HG03060 (cell line): ENCODE data around the gene ZC3H10.
"Not testable (repeated sequence)": the region's sequence is repeated elsewhere in the genome, so short reads cannot be mapped to it uniquely, and the experiment has no call there.

Source experiments
- ATAC-seq: cut with Tn5 transposase; IDR thresholded peaks from one replicate; pipeline ENCODE4 v1.9.1; 2021; ENCODE audit warnings: low read depth, moderate number of reproducible peaks; ENCODE audit not compliant: unreplicated experiment

ZC3H10 gene

GRCh38 chr12:56102683-56103065, 15.4 kb upstream of the ZC3H10 start:
- no peak for ATAC-seq

- no peak for ATAC-seq
These were observed 14.9 kb upstream of the ZC3H10 start for GRCh38 chr12:56103066-56103711.

- ATAC-seq, result no peak
These were observed 14.3 kb upstream of the ZC3H10 start for GRCh38 chr12:56103823-56104108.

- ATAC-seq, result peak; percentile 88
These were observed 13.8 kb upstream of the ZC3H10 start, which contains the start of gene PA2G4 for GRCh38 chr12:56104109-56104814. Gene PA2G4, plus strand, starts transcription at chr12:56104559. Its CDS starts 179 bp downstream, at chr12:56104738.

- ATAC-seq, result no peak
These were observed 13.1 kb upstream of the ZC3H10 start for GRCh38 chr12:56104815-56105608.

- no peak for ATAC-seq
These were observed 12.5 kb upstream of the ZC3H10 start for GRCh38 chr12:56105609-56105902.

GRCh38 chr12:56107242-56107641, 10.8 kb upstream of the ZC3H10 start:
- ATAC-seq, result no peak

- ATAC-seq, result no peak
These were observed 7.5 kb upstream of the ZC3H10 start for GRCh38 chr12:56110571-56110970.

- ATAC-seq, result no peak
These were observed 4.0 kb upstream of the ZC3H10 start for GRCh38 chr12:56114084-56114483.

GRCh38 chr12:56115329-56115728, 2.7 kb upstream of the ZC3H10 start:
- ATAC-seq, result no peak

GRCh38 chr12:56116267-56117081, 1.6 kb upstream of the ZC3H10 start, which contains the start of gene RPL41:
Gene RPL41, plus strand, starts transcription at chr12:56116633.
- peak; percentile 26 for ATAC-seq

GRCh38 chr12:56117082-56117706, 872 bp upstream of the ZC3H10 start:
- ATAC-seq, result not testable (repeated sequence)

- no peak for ATAC-seq
These were observed 757 bp downstream of the ZC3H10 start for GRCh38 chr12:56118688-56119357.

- no peak for ATAC-seq
These were observed 1.3 kb downstream of the ZC3H10 start for GRCh38 chr12:56119361-56119796.

GRCh38 chr12:56120158-56120846, 2.2 kb downstream of the ZC3H10 start:
- no peak for ATAC-seq

- no peak for ATAC-seq
These were observed 3.3 kb downstream of the ZC3H10 start for GRCh38 chr12:56121204-56121870.

- no peak for ATAC-seq
These were observed 4.6 kb downstream of the ZC3H10 start for GRCh38 chr12:56122637-56123036.

- ATAC-seq, result no peak
These were observed 6.1 kb downstream of the ZC3H10 start for GRCh38 chr12:56124133-56124532.
